HG02571 (cell line): ENCODE results near the gene PAGE4.
A peak's percentile ranks its signal among the peaks of the same experiment; 100 is the strongest.

ENCODE experiments used
- ATAC-seq: cut with Tn5 transposase; IDR thresholded peaks from one replicate; pipeline ENCODE4 v1.9.1; 2021; ENCODE audit warnings: mild to moderate bottlenecking, moderate library complexity; ENCODE audit not compliant: unreplicated experiment

Gene PAGE4

DNA sequence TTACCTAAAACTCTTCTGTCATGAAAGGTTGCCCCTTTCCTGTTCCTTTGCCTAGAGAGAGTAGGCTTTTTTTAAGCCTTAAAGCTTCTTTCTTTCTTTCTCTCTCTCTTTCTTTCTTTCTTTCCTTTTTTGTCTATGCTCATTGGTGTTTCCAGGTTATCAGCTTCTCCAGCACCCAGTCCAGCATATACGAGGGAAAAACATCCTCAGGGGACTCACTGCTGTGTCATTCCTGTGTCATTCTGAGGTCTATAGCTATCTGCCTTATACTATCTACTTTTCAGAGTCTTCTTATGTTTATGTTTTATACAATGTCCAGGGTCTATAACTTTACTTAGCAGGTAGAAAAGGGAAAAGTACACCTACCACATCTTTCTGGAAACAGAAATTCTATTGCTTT is 39.6 kb downstream of the PAGE4 start:
- no peak for ATAC-seq

GRCh38 chrX:49876750-49877149 is 47.6 kb downstream of the PAGE4 start:
- no peak for ATAC-seq

GRCh38 chrX:49877397-49878101 is 48.4 kb downstream of the PAGE4 start:
- ATAC-seq: no peak

GRCh38 chrX:49878128-49878833 is 49.2 kb downstream of the PAGE4 start:
- no peak for ATAC-seq

DNA sequence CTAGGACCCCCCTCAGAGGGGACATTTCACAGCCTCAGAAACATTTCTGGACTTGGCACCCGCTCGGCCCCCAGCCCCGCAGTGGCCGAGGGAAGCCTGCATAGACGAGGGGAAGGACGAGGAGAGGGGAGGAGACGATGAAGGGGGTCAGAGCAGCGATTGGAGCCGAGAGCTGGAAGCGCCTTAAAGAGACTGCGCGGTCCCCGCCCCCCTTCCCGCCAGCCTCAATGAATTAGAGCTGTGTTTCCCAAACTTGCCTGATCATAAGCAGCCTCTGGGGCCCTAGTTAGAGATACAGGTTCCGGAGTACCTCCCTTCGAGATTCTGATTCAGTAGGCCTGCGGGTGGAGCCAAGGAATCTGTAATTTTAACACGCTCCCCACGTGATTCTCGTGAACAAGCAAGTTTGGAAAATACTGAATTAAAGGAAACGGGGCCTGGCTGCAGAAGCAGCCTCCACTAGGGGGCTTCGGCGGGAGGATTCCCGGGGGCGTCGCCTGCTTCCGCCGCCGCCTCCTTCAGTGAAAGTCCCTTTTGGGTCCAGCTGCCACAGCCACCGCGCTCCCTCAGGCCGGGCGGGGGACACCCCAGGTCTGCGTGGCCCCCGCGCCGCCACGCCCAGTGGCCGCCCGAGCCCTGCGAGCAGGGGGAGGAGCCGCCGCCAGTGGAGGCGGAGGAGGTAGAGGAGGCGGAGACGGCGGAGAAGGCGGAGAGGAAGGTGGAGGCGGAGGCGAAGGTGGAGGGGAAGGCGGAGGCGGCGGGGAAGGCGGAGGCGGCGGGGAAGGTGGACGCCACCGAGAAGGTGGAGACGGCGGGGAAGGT is 49.9 kb downstream of the PAGE4 start, which contains the start of gene USP27X:
Gene USP27X (plus strand): TSS at position 651 of the 822 bp plus-strand sequence. CDS start 824 bp downstream, outside the sequence.
- peak; percentile 87 for ATAC-seq

GRCh38 chrX:49879656-49880277 is 50.7 kb downstream of the PAGE4 start:
- peak; percentile 16 for ATAC-seq

- no peak for ATAC-seq
These were observed 51.6 kb downstream of the PAGE4 start for GRCh38 chrX:49880668-49881067.
